Measurements from ENCODE around the gene KCNK7. TPM values are rescaled to one million over a fixed set of nuclear protein-coding genes. Genes with fewer than 3 reads are reported as not detected.
"Not testable (repeated sequence)": the region's sequence is repeated elsewhere in the genome, so short reads cannot be mapped to it uniquely, and the experiment has no call there.

KCNK7 gene
- total RNA-seq, 1 experiment from 2014 or later: 1.8 TPM

DNA sequence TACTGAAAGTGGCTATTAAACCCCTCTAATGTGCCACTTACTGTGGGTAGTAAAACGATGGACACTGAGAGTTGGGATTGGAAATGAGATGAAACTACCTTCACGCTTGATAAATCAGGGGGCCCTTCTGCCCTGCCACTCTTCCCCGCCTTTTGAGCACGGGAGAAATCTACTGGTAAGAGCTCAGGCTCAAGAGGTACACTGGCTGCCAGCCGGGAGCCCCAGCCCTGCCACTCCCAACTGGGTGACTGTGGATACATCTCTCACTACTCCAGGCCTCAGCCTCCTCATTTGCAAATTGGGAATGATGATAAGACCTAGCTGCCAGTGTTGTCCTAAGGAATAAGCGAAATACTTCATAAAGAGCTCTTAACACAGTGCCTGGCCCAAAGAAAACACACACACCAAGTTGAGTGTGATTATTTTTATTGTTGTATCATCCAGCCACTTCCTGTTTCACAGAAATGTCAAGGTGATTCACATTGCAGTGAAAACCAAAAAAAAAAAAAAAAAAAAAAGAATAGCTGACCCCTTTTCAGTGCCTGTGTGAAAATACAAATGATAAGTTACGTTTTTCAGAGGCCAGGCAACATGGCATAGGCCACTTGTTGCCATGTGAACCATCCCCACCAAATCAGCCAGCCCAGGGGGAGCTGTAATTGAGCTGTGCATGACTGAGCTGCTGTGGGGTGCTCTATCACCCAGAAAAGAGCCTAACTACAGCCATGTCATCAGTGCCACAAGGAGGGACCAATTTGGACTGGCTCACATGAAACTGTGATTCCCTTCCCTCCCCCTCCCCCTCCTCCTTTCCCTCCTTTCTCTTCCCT, 29.8 kb downstream of the KCNK7 start:
- no peak overlapping the region for H2AK5ac ChIP-seq (ENCODE audit: insufficient read length, low read length)
- no peak for DNase-seq
- no peak overlapping the region for H3K4ac ChIP-seq (ENCODE audit: low read depth, low read length)
- H3K79me2 ChIP-seq (ENCODE audit: insufficient read depth, low read length): no peaks in the 10 kb centered on the region; the same call in 1 of the 2 replicates
- H4K91ac ChIP-seq (ENCODE audit: insufficient read length, low read depth, low read length): no peak overlapping the region
- no peaks in the 10 kb centered on the region; the same call in 1 of the 2 replicates for H3K27me3 ChIP-seq (ENCODE audit: insufficient read depth, low read length)
- H3K79me1 ChIP-seq (ENCODE audit: insufficient read depth, low read depth, low read length, poor library complexity, severe bottlenecking): peaks cover 2% of the 10 kb centered on the region
- no peaks in the 10 kb centered on the region; a peak in 1 of 5 replicates for H3K9me3 Mint-ChIP-seq
- no peak overlapping the region for H3K27ac ChIP-seq (ENCODE audit: insufficient read length, low read depth, low read length)
- no peak overlapping the region for H3T11ph ChIP-seq (ENCODE audit: low read length)
- no peak overlapping the region for H2AFZ ChIP-seq (ENCODE audit: low read length)
- no peak overlapping the region for H3K14ac ChIP-seq (ENCODE audit: insufficient read depth, low read length)
- no peak overlapping the region for H2BK12ac ChIP-seq (ENCODE audit: insufficient read length, low read depth, low read length)
- H3K18ac ChIP-seq (ENCODE audit: insufficient read length, low read depth, low read length): no peak overlapping the region
- no CpG with 5 or more reads among the region's 7 CpGs for WGBS (ENCODE audit: extremely low coverage, insufficient read length, low lambda C conversion rate)
- peaks cover 3 to 8% (median 5%) of the 10 kb centered on the region in 3 experiments; a peak in 5 of 7 replicates for H3K36me3 Mint-ChIP-seq (ENCODE audit: insufficient read depth in 1 of 3, low read depth in 3 of 3)
- no peak overlapping the region for H3K56ac ChIP-seq (ENCODE audit: insufficient read length, low read depth, low read length)
- no peak overlapping the region for H2BK15ac ChIP-seq (ENCODE audit: low read depth, low read length)
- no peaks in the 10 kb centered on the region for H3K9me3 ChIP-seq (ENCODE audit: control insufficient read depth, low read depth, low read length)
- H4K5ac ChIP-seq (ENCODE audit: insufficient read length, low read depth, low read length): no peak overlapping the region
- H2BK20ac ChIP-seq (ENCODE audit: low read depth, low read length, poor library complexity, severe bottlenecking): no peak overlapping the region
- H2BK5ac ChIP-seq (ENCODE audit: insufficient read length, low read length): no peak overlapping the region
- no peak overlapping the region for H3K4me3 Mint-ChIP-seq
- no peaks in the 10 kb centered on the region for H3K4me1 ChIP-seq (ENCODE audit: insufficient read depth, low read length)
- H3K23me2 ChIP-seq (ENCODE audit: insufficient read length, low read depth, low read length, poor library complexity, severe bottlenecking): peaks cover 14% of the 10 kb centered on the region
- no peak overlapping the region for H4K8ac ChIP-seq (replicated peaks; ENCODE audit: insufficient read length, low read depth, low read length)
- no peak overlapping the region for H3K4me2 ChIP-seq (ENCODE audit: insufficient read depth, insufficient read length, low read length)
- H3K27me3 Mint-ChIP-seq (ENCODE audit: low read depth): peaks cover 7% of the 10 kb centered on the region
- H3K9ac ChIP-seq (ENCODE audit: extremely low read depth, insufficient read length, low read length): no peak overlapping the region
- H4K20me1 ChIP-seq (ENCODE audit: control insufficient read depth, insufficient read depth, insufficient read length): no peaks in the 10 kb centered on the region
- no peak overlapping the region for H3K27ac Mint-ChIP-seq
- peaks cover 17 to 27% of the 10 kb centered on the region in 2 experiments for H3K4me1 Mint-ChIP-seq
- H2BK120ac ChIP-seq (ENCODE audit: low read depth, low read length, poor library complexity, severe bottlenecking): no peak overlapping the region
- no peak overlapping the region for H3K23ac ChIP-seq (ENCODE audit: insufficient read length, low read depth, low read length)
- TF ChIP-seq, protein P1, sequence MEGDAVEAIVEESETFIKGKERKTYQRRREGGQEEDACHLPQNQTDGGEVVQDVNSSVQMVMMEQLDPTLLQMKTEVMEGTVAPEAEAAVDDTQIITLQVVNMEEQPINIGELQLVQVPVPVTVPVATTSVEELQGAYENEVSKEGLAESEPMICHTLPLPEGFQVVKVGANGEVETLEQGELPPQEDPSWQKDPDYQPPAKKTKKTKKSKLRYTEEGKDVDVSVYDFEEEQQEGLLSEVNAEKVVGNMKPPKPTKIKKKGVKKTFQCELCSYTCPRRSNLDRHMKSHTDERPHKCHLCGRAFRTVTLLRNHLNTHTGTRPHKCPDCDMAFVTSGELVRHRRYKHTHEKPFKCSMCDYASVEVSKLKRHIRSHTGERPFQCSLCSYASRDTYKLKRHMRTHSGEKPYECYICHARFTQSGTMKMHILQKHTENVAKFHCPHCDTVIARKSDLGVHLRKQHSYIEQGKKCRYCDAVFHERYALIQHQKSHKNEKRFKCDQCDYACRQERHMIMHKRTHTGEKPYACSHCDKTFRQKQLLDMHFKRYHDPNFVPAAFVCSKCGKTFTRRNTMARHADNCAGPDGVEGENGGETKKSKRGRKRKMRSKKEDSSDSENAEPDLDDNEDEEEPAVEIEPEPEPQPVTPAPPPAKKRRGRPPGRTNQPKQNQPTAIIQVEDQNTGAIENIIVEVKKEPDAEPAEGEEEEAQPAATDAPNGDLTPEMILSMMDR (conservative IDR thresholded peaks at IDR 0.05): no peak

DNA sequence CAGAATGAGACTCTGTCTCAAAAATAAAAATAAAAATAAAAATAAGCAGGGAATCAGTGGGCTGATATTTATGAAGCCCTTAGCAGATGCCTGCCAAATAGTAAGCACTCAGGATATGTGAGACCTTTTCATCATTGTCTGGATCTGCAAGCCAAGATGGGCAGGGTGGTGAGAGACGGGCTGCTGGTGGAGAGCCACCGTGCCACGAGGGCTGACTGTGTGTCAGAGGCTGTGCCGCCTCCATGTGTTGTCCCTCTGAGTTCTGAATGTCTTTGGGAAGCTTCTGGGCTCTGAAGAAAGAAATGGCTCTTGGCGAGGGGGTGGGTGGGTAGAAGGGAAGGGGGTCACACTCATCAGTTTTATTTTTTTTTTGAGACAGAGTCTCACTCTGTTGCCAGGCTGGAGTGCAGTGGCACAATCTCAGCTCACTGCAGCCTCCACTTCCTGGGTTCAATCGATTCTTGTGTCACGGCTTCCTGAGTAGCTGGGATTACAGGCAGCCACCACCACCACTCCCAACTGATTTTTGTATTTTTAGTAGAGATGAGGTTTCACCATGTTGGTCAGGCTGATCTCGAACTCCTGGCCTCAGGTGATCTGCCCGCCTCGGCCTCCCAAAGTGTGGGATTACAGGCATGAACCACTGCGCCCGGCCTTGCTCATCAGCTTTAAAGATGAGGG, 30.6 kb downstream of the KCNK7 start:
- not testable (repeated sequence) for H3K9me3 ChIP-seq (ENCODE audit: control insufficient read depth, low read depth, low read length); DNase-seq; H2AK5ac ChIP-seq (ENCODE audit: insufficient read length, low read length); H4K8ac ChIP-seq (replicated peaks; ENCODE audit: insufficient read length, low read depth, low read length); H4K91ac ChIP-seq (ENCODE audit: insufficient read length, low read depth, low read length); H3K9ac ChIP-seq (ENCODE audit: extremely low read depth, insufficient read length, low read length); H3K14ac ChIP-seq (ENCODE audit: insufficient read depth, low read length); H3K27ac ChIP-seq (ENCODE audit: insufficient read length, low read depth, low read length); H2BK120ac ChIP-seq (ENCODE audit: low read depth, low read length, poor library complexity, severe bottlenecking); H3K79me1 ChIP-seq (ENCODE audit: insufficient read depth, low read depth, low read length, poor library complexity, severe bottlenecking); H3K18ac ChIP-seq (ENCODE audit: insufficient read length, low read depth, low read length); H3K9me3 Mint-ChIP-seq; H2BK5ac ChIP-seq (ENCODE audit: insufficient read length, low read length); H3T11ph ChIP-seq (ENCODE audit: low read length); H3K4me2 ChIP-seq (ENCODE audit: insufficient read depth, insufficient read length, low read length); H3K23ac ChIP-seq (ENCODE audit: insufficient read length, low read depth, low read length); H3K36me3 Mint-ChIP-seq (ENCODE audit: insufficient read depth in 1 of 3, low read depth in 3 of 3); H4K5ac ChIP-seq (ENCODE audit: insufficient read length, low read depth, low read length); H3K4me3 Mint-ChIP-seq; H3K4me1 ChIP-seq (ENCODE audit: insufficient read depth, low read length); H3K4ac ChIP-seq (ENCODE audit: low read depth, low read length); H2BK12ac ChIP-seq (ENCODE audit: insufficient read length, low read depth, low read length); H3K56ac ChIP-seq (ENCODE audit: insufficient read length, low read depth, low read length); H2BK15ac ChIP-seq (ENCODE audit: low read depth, low read length); H2BK20ac ChIP-seq (ENCODE audit: low read depth, low read length, poor library complexity, severe bottlenecking); H3K23me2 ChIP-seq (ENCODE audit: insufficient read length, low read depth, low read length, poor library complexity, severe bottlenecking); H4K20me1 ChIP-seq (ENCODE audit: control insufficient read depth, insufficient read depth, insufficient read length); H3K27ac Mint-ChIP-seq; H2AFZ ChIP-seq (ENCODE audit: low read length); H3K79me2 ChIP-seq (ENCODE audit: insufficient read depth, low read length); H3K27me3 ChIP-seq (ENCODE audit: insufficient read depth, low read length)
- Mint-ChIP-seq H3K27me3 (ENCODE audit: low read depth) (peaks cover 13% of the 10 kb centered on the region), H3K4me1 (peaks cover 25 to 31% of the 10 kb centered on the region in 2 experiments)
- no CpG with 5 or more reads among the region's 12 CpGs for WGBS (ENCODE audit: extremely low coverage, insufficient read length, low lambda C conversion rate)
